ENCODE measurements around the gene CISD2.
"Not testable (repeated sequence)": the region's sequence is repeated elsewhere in the genome, so short reads cannot be mapped to it uniquely, and the experiment has no call there.

Gene CISD2

GRCh38 chr4:102935716-102936115 is 66.9 kb downstream of the CISD2 start:
- H3K9me3 ChIP-seq (ENCODE audit: low read depth, low read length): no peaks in the 10 kb centered on the region
- no peaks in the 10 kb centered on the region for H3K36me3 ChIP-seq (ENCODE audit: insufficient read depth, low read length)
- no peak overlapping the region for H3K27ac ChIP-seq
- H3K4me3 ChIP-seq: no peak overlapping the region
- no peak overlapping the region for H3K9ac ChIP-seq (ENCODE audit: insufficient read length)
- DNase-seq (ENCODE audit: low read depth, low spot score): no peak
- TF ChIP-seq FOXP2 (optimal IDR thresholded peaks at IDR 0.05; ENCODE audit: control extremely low read depth, extremely low read length, insufficient read depth) (no peak), POLR2AphosphoS5 (IDR thresholded peaks at IDR 0.05; ENCODE audit: borderline replicate concordance, low read depth, low read length) (no peak), EZH2 (IDR thresholded peaks at IDR 0.05) (no peak)

GRCh38 chr4:102938063-102938462 is 69.3 kb downstream of the CISD2 start:
- DNase-seq (ENCODE audit: low read depth, low spot score); H3K9ac ChIP-seq (ENCODE audit: insufficient read length); H3K4me3 ChIP-seq: not testable (repeated sequence)

More at GRCh38 chr4:102938063-102938462, 69.3 kb downstream of the CISD2 start:
- not testable (repeated sequence) for H3K9me3 ChIP-seq (ENCODE audit: low read depth, low read length); H3K27ac ChIP-seq; H3K36me3 ChIP-seq (ENCODE audit: insufficient read depth, low read length)
